HepG2 (cell line): ENCODE data around the gene KIF9. TPM values are rescaled to one million over a fixed set of nuclear protein-coding genes. Genes with fewer than 3 reads are reported as not detected.

Experiments
- ATAC-seq: fragments of 200-7000 bp; cut with Tn5 transposase; 3 replicates; pipeline ENCODE4 v1.9.1; 2020; ENCODE audit warnings: mild to moderate bottlenecking, moderate library complexity
- BruUV-seq: library from RNA; stranded (reverse); fragments of 400-500 nt; replicated peaks from 2 replicates; lab custom pipeline; 2021; lab: Mats Ljungman, UMichigan
- CTCF ChIA-PET: fragments of 300-600 bp; formaldehyde crosslinking; extraction: SDS; loops from one replicate; lab custom pipeline; 2021; ENCODE audit warnings: low total read pairs, inconsistent platforms, low intra/inter-chr PET ratio; lab: Yijun Ruan, JAX
- POLR2A ChIA-PET: fragments of 350-600 bp; sonication (Branson Sonifier 250); formaldehyde crosslinking; loops from one replicate; lab custom pipeline; 2020; ENCODE audit warnings: antibody characterized with exemption, inconsistent platforms; lab: Yijun Ruan, JAX
- DNase-seq: peaks from one replicate; pipeline ENCODE4 v3.0.0-alpha.2; 2015; ENCODE audit warnings: low spot score
- FAIRE-seq: peaks from 3 replicates; lab custom pipeline; 2011; peaks lifted over from hg19 to GRCh38; lab: Jason Lieb, UNC
- H2AFZ ChIP-seq: one replicate; pipeline ENCODE4 v1.6.1; 2011; ENCODE audit warnings: low read length, inconsistent platforms
- H3K27ac ChIP-seq: fragments of 300-600 bp; 3 replicates; pipeline ENCODE4 v1.8.0; 2011; ENCODE audit warnings: mixed run types, mild to moderate bottlenecking, mixed read lengths, low read length, inconsistent platforms; ENCODE audit not compliant: insufficient read depth; ENCODE audit errors: extremely low read length
- H3K27me3 ChIP-seq, 2 experiments: fragments of 200-600 bp in 1 of 2; 2 replicates in 1 of 2; 3 replicates in 1 of 2; pipeline versions ENCODE4 v1.6.0 to v1.8.0; 2011; ENCODE audit warnings: low read length in 2 of 2, mild to moderate bottlenecking in 2 of 2, moderate library complexity in 2 of 2, inconsistent platforms in 1 of 2; ENCODE audit not compliant: insufficient read depth in 2 of 2, control insufficient read depth in 1 of 2
- H3K36me3 ChIP-seq, 2 experiments: fragments of 200-600 bp in 1 of 2; replicated peaks in 1 of 2; 2 replicates in 1 of 2; 3 replicates in 1 of 2; pipeline versions ENCODE4 v1.5.1 to v1.8.0; 2011; ENCODE audit warnings: low read length in 2 of 2, inconsistent platforms in 1 of 2; ENCODE audit not compliant: insufficient read depth in 2 of 2, control insufficient read depth in 1 of 2
- H3K4me1 ChIP-seq: 2 replicates; pipeline ENCODE4 v1.5.1; 2012; ENCODE audit warnings: low read length, inconsistent platforms; ENCODE audit not compliant: insufficient read depth
- H3K4me2 ChIP-seq: 2 replicates; pipeline ENCODE4 v1.6.0; 2011; ENCODE audit warnings: low read depth, low read length, inconsistent platforms
- H3K4me3 ChIP-seq, 3 experiments: fragments of 200-600 bp in 1 of 3; sonication (generic), shearing (Covaris generic) in 1 of 3; replicated peaks in 1 of 3; 2 replicates each; pipeline ENCODE4 v1.5.1; 2011 to 2016; ENCODE audit warnings: low read length in 3 of 3, inconsistent platforms in 2 of 3, low read depth in 2 of 3, mild to moderate bottlenecking in 2 of 3, control low read depth in 1 of 3, mixed read lengths in 1 of 3; ENCODE audit not compliant: insufficient read depth in 1 of 3
- H3K79me2 ChIP-seq: one replicate; pipeline ENCODE4 v1.6.1; 2011; ENCODE audit warnings: low read length, inconsistent platforms; ENCODE audit not compliant: insufficient read depth
- H3K9ac ChIP-seq: 2 replicates; pipeline ENCODE4 v1.6.0; 2011; ENCODE audit warnings: mild to moderate bottlenecking, low read depth, low read length, inconsistent platforms; ENCODE audit not compliant: insufficient read depth
- H3K9me3 ChIP-seq: 2 replicates; pipeline ENCODE4 v1.5.1; 2012; ENCODE audit warnings: mild to moderate bottlenecking, low read length
- H4K20me1 ChIP-seq: 2 replicates; pipeline ENCODE4 v1.6.0; 2011; ENCODE audit warnings: inconsistent platforms, mild to moderate bottlenecking, low read length, moderate library complexity; ENCODE audit not compliant: insufficient read depth
- ARID2 ChIP-seq: sonication (generic); formaldehyde crosslinking; IDR thresholded peaks from 2 replicates; pipeline ENCODE4 v1.8.1; 2022; ENCODE audit warnings: mild to moderate bottlenecking, missing genetic modification reagents, borderline replicate concordance
- BRCA1 ChIP-seq: sonication (generic); formaldehyde crosslinking; IDR thresholded peaks from 2 replicates; pipeline ENCODE4 v1.4.0; 2020; ENCODE audit warnings: missing genetic modification reagents
- ELK4 ChIP-seq: sonication (generic); formaldehyde crosslinking; IDR thresholded peaks from 2 replicates; pipeline ENCODE4 v1.9.0; 2021; ENCODE audit warnings: missing genetic modification reagents, borderline replicate concordance
- MAFF ChIP-seq: IDR thresholded peaks from 2 replicates; pipeline ENCODE4 v1.6.1; 2011; ENCODE audit warnings: low read depth, low read length, improper control_type of control experiment
- MAFK ChIP-seq, 2 experiments: IDR thresholded peaks in 1 of 2; conservative IDR thresholded peaks in 1 of 2; 2 replicates each; pipeline ENCODE4 v1.6.1; 2011; ENCODE audit warnings: improper control_type of control experiment in 2 of 2, low read length in 2 of 2
- PHB2 ChIP-seq: fragments of 450-650 bp; IDR thresholded peaks from 2 replicates; pipeline ENCODE4 v1.6.1; 2018; ENCODE audit not compliant: partially characterized antibody
- RELA ChIP-seq: sonication (generic); formaldehyde crosslinking; IDR thresholded peaks from 2 replicates; pipeline ENCODE4 v1.4.0; 2020; ENCODE audit warnings: missing genetic modification reagents
- SNRNP70 ChIP-seq: fragments of 200-400 bp; formaldehyde crosslinking; IDR thresholded peaks from 2 replicates; pipeline ENCODE4 v1.6.1; 2017; ENCODE audit warnings: mild to moderate bottlenecking, low read depth, low read length, moderate library complexity
- ZMAT5 ChIP-seq: sonication (generic); formaldehyde crosslinking; IDR thresholded peaks from 2 replicates; pipeline ENCODE4 v1.5.0; 2020; ENCODE audit warnings: mild to moderate bottlenecking, low read depth, missing genetic modification reagents, borderline replicate concordance
- ZNF224 ChIP-seq: sonication (generic); formaldehyde crosslinking; IDR thresholded peaks from 2 replicates; pipeline ENCODE4 v1.5.0; 2020; ENCODE audit warnings: mild to moderate bottlenecking, missing genetic modification reagents
- ZNF512B ChIP-seq: sonication (generic); formaldehyde crosslinking; IDR thresholded peaks from 2 replicates; pipeline ENCODE4 v1.5.1; 2020; ENCODE audit warnings: missing genetic modification reagents, mild to moderate bottlenecking, borderline replicate concordance
- ZNF564 ChIP-seq: sonication (generic); formaldehyde crosslinking; IDR thresholded peaks from 2 replicates; pipeline ENCODE4 v1.8.1; 2023; ENCODE audit warnings: mild to moderate bottlenecking, missing genetic modification reagents
- ZSCAN5A ChIP-seq: sonication (generic); formaldehyde crosslinking; IDR thresholded peaks from 2 replicates; pipeline ENCODE4 v1.8.0; 2022; ENCODE audit warnings: mild to moderate bottlenecking, missing genetic modification reagents, borderline replicate concordance
- WGBS: methylation state at CpG from one replicate; pipeline ENCODE4 v1.1.6; 2017; ENCODE audit warnings: low lambda C conversion rate; 5-methylcytosine and 5-hydroxymethylcytosine counted together
- in situ Hi-C: cut with HindIII; loops from 2 replicates; pipeline ENCODE4 v1.10.0; 2017; ENCODE audit warnings: low pct_unique_long_range_greater_than_20kb; ENCODE audit not compliant: extremely low pct_ligation_motif_present
- intact Hi-C: fragments of 100-400 bp; cut with micrococcal nuclease; formaldehyde crosslinking; loops from one replicate; pipeline ENCODE4 v1.10.0; 2022; ENCODE audit not compliant: unreplicated experiment
- polyA plus RNA-seq, 8 experiments: library from polyadenylated mRNA; depleted of rRNA in 3 of 8; stranded (reverse) in 7 of 8; unstranded in 1 of 8; fragments of >200 nt; fragmentation: Illumina TruSeq in 4 of 8; extraction: Trizol in 4 of 8; gene quantifications; 2 replicates each; pipeline versions ENCODE4 v1.2.1 to v1.2.3, GENCODE V29; 2011 to 2016; ENCODE audit warnings: low read depth in 4 of 8, missing spikeins in 1 of 8, mixed read lengths in 1 of 8; ENCODE audit not compliant: insufficient read depth in 1 of 8
- total RNA-seq, 5 experiments: library from RNA; depleted of rRNA; stranded (reverse); fragments of >200 nt; fragmentation: Illumina TruSeq; extraction: Trizol; gene quantifications; 2 replicates each; pipeline ENCODE4 v1.2.3, GENCODE V29; 2016; ENCODE audit warnings: low read depth in 1 of 5

Gene KIF9
- total and polyA plus RNA-seq, 2 of the 13 experiments (the other 11 are each of a cell fraction or from before 2014, with no cell fraction given) = 5.1 to 16.9 TPM

GRCh38 chr3:47186285-47186684 lies 96.3 kb downstream of the KIF9 start:
- no peak overlapping the region for H3K4me3 ChIP-seq
- H3K4me2 ChIP-seq = no peak overlapping the region
- DNase-seq (no peak), ATAC-seq (no peak), FAIRE-seq (no peak)
- H3K79me2 ChIP-seq = no peaks in the 10 kb centered on the region
- in situ Hi-C loops = no loop called here
- H3K36me3 ChIP-seq = no peaks in the 10 kb centered on the region
- intact Hi-C loops = no loop called here
- WGBS = 88% methylated on average over 2 of the region's 2 CpGs
- H2AFZ ChIP-seq = no peak overlapping the region
- no peak for TF ChIP-seq RELA (CRISPR knock-in tag)
- TF ChIP-seq BRCA1 (CRISPR knock-in tag) = no peak
- TF ChIP-seq ZMAT5 (CRISPR knock-in tag) = no peak
- TF ChIP-seq SNRNP70 = no peak
- TF ChIP-seq MAFK (conservative IDR thresholded peaks at IDR 0.05 in 1 of 2, IDR thresholded peaks at IDR 0.05 in 1 of 2; ENCODE audit: low read length in 2 of 2) = peak; percentile 59 to 84; a peak in 3 of 4 replicates
- no peak for TF ChIP-seq ZNF224
- no peak for TF ChIP-seq ZNF512B (CRISPR knock-in tag)
- TF ChIP-seq ZNF564 = no peak
- TF ChIP-seq PHB2 = no peak
- no peak for TF ChIP-seq ARID2 (CRISPR knock-in tag)
- no peak for TF ChIP-seq ELK4 (CRISPR knock-in tag)
- TF ChIP-seq ZSCAN5A (CRISPR knock-in tag) = no peak
- TF ChIP-seq MAFF = peak; percentile 75
- ChIA-PET CTCF (no interaction called here), POLR2A (no interaction called here)
- no TSS peak for BruUV-seq
- no peak overlapping the region for H3K9ac ChIP-seq
- H3K27ac ChIP-seq = no peak overlapping the region
- H3K4me1 ChIP-seq = peaks cover 19% of the 10 kb centered on the region; the same call in 1 of the 2 replicates
- no peaks in the 10 kb centered on the region for H3K27me3 ChIP-seq
- no peaks in the 10 kb centered on the region for H3K9me3 ChIP-seq
- no peaks in the 10 kb centered on the region for H4K20me1 ChIP-seq
